Peyer's patch (tissue), 4 donors: ENCODE data around the gene SIRT6.

Source experiments
- POLR2A ChIP-seq, 2 donors: fragments of 450-650 bp; IDR thresholded peaks; one replicate each; pipeline ENCODE4 v1.5.1; 2017; ENCODE audit warnings: antibody characterized with exemption in 2 of 2, mild to moderate bottlenecking in 2 of 2, moderate library complexity in 2 of 2
- TF ChIP-seq, protein P1 (sequence below), 6 experiments: fragments of 450-650 bp in 4 of 6; fragments of 200-600 bp in 2 of 6; sonication (generic) in 1 of 6; IDR thresholded peaks; one replicate each; pipeline ENCODE4 v1.5.1; 2017 to 2019; ENCODE audit warnings: antibody characterized with exemption in 6 of 6, mild to moderate bottlenecking in 3 of 6, moderate library complexity in 1 of 6

DNA sequence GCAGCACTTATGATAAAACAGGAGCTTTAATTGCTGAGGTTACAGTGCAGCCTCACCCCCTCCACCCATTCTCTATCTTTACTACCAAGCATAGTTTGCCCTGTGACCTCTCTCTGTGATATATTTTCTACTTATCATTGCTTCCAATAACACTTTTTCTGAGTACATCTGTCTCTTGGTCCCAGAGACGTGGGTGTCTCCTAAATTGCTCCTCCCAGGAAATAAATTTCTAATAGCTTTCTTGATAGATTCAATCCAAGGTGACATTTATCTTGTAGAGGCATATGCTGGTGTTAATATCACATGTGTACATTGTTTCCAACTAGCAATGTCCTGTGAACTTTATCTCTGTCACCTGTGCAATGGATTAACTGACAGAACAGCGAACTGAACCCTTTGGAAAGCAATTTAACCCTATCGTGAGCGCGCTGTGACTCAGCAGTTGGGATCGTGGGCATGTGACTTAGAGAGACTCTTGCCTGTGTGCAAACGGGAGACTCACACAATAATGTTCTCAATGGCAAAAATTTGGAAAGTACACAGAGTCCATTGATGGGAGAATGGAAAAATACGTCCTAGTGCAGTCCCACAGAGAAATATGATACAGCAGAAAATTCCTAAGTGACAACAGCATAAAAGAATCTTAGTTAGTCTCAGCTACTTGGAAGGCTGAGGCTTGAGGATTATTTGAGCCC is 51.5 kb downstream of the SIRT6 start:
- TF ChIP-seq, protein P1, sequence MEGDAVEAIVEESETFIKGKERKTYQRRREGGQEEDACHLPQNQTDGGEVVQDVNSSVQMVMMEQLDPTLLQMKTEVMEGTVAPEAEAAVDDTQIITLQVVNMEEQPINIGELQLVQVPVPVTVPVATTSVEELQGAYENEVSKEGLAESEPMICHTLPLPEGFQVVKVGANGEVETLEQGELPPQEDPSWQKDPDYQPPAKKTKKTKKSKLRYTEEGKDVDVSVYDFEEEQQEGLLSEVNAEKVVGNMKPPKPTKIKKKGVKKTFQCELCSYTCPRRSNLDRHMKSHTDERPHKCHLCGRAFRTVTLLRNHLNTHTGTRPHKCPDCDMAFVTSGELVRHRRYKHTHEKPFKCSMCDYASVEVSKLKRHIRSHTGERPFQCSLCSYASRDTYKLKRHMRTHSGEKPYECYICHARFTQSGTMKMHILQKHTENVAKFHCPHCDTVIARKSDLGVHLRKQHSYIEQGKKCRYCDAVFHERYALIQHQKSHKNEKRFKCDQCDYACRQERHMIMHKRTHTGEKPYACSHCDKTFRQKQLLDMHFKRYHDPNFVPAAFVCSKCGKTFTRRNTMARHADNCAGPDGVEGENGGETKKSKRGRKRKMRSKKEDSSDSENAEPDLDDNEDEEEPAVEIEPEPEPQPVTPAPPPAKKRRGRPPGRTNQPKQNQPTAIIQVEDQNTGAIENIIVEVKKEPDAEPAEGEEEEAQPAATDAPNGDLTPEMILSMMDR (IDR thresholded peaks at IDR 0.05) = no peak
- TF ChIP-seq POLR2A (IDR thresholded peaks at IDR 0.05) = no peak
